GM23338 (cell line): Measurements from ENCODE around the gene MMRN2. TPM values are rescaled to one million over a fixed set of nuclear protein-coding genes. Genes with fewer than 3 reads are reported as not detected.

Experiments used
- ATAC-seq: fragments of 200-7000 bp; cut with Tn5 transposase; 3 replicates; pipeline ENCODE4 v1.9.1; 2020
- DNase-seq: peaks from one replicate; pipeline ENCODE4 v3.0.0-alpha.2; 2015; ENCODE audit warnings: low spot score
- H2AFZ ChIP-seq: fragments of 200-600 bp; sonication (generic); 2 replicates; pipeline ENCODE4 v1.8.0; 2016; ENCODE audit warnings: antibody characterized with exemption, mild to moderate bottlenecking, moderate library complexity
- H3F3A ChIP-seq: fragments of 200-600 bp; sonication (generic); replicated peaks from 2 replicates; pipeline ENCODE4 v1.8.0; 2017; ENCODE audit warnings: antibody characterized with exemption, mixed run types, low read depth
- H3K27ac ChIP-seq: fragments of 200-600 bp; sonication (generic); 2 replicates; pipeline ENCODE4 v1.6.1; 2016; ENCODE audit warnings: low read depth
- H3K27me3 ChIP-seq: fragments of 200-600 bp; sonication (generic); 2 replicates; pipeline ENCODE4 v1.8.0; 2016; ENCODE audit warnings: mild to moderate bottlenecking, mixed run types, moderate library complexity; ENCODE audit not compliant: insufficient read depth
- H3K36me3 ChIP-seq: fragments of 200-600 bp; sonication (generic); 2 replicates; pipeline ENCODE4 v1.8.0; 2016; ENCODE audit warnings: mild to moderate bottlenecking; ENCODE audit not compliant: insufficient read depth
- H3K4me1 ChIP-seq: fragments of 200-600 bp; sonication (generic); 2 replicates; pipeline ENCODE4 v1.8.0; 2016; ENCODE audit warnings: mild to moderate bottlenecking, moderate library complexity; ENCODE audit not compliant: insufficient read depth
- H3K4me2 ChIP-seq: fragments of 200-600 bp; sonication (generic); 2 replicates; pipeline ENCODE4 v1.7.1; 2017; ENCODE audit warnings: mixed run types
- H3K4me3 ChIP-seq: fragments of 200-600 bp; sonication (generic); 2 replicates; pipeline ENCODE4 v1.6.1; 2016; ENCODE audit warnings: mixed run types
- H3K79me2 ChIP-seq: fragments of 200-600 bp; sonication (generic); replicated peaks from 2 replicates; pipeline ENCODE4 v1.8.0; 2017; ENCODE audit warnings: mild to moderate bottlenecking; ENCODE audit not compliant: insufficient read depth
- H3K9me2 ChIP-seq: fragments of 200-600 bp; sonication (generic); 2 replicates; pipeline ENCODE4 v1.8.0; 2017; ENCODE audit not compliant: insufficient read depth
- H4K20me1 ChIP-seq: fragments of 200-600 bp; sonication (generic); replicated peaks from 2 replicates; pipeline ENCODE4 v1.8.0; 2017; ENCODE audit warnings: mild to moderate bottlenecking; ENCODE audit not compliant: insufficient read depth
- H3K27ac Mint-ChIP-seq: 2 replicates; pipeline ENCODE4 v1.8.0; 2020; ENCODE audit warnings: inconsistent platforms, mild to moderate bottlenecking, moderate library complexity, mixed read lengths
- H3K27me3 Mint-ChIP-seq: 3 replicates; pipeline ENCODE4 v1.8.0; 2022; ENCODE audit warnings: low read depth, mild to moderate bottlenecking, moderate library complexity, mixed read lengths, inconsistent platforms; ENCODE audit not compliant: insufficient read depth, poor library complexity
- H3K36me3 Mint-ChIP-seq: 3 replicates; pipeline ENCODE4 v1.8.0; 2021; ENCODE audit warnings: low read depth, mild to moderate bottlenecking, inconsistent platforms, moderate library complexity, mixed read lengths
- H3K4me1 Mint-ChIP-seq: 3 replicates; pipeline ENCODE4 v1.8.0; 2020; ENCODE audit warnings: mild to moderate bottlenecking, inconsistent platforms, mixed read lengths
- H3K4me3 Mint-ChIP-seq: 3 replicates; pipeline ENCODE4 v1.8.0; 2021; ENCODE audit warnings: moderate library complexity, mild to moderate bottlenecking, inconsistent platforms, mixed read lengths
- H3K9me3 Mint-ChIP-seq: 3 replicates; pipeline ENCODE4 v1.8.0; 2020; ENCODE audit warnings: moderate library complexity, mild to moderate bottlenecking, inconsistent platforms, mixed read lengths
- CREB1 ChIP-seq: fragments of 250-450 bp; sonication (Bioruptor Pico); IDR thresholded peaks from 2 replicates; pipeline ENCODE4 v1.5.0; 2020; ENCODE audit warnings: low read depth, mild to moderate bottlenecking, moderate library complexity
- CTCF ChIP-seq, 2 experiments: fragments of 200-600 bp in 1 of 2; sonication (generic) in 1 of 2; conservative IDR thresholded peaks; 2 replicates each; pipeline versions ENCODE4 v1.5.1 to v1.6.1; 2016 to 2017; ENCODE audit warnings: antibody characterized with exemption in 2 of 2, low read depth in 2 of 2, mild to moderate bottlenecking in 2 of 2, moderate library complexity in 1 of 2
- EZH2phosphoT487 ChIP-seq: fragments of 200-600 bp; sonication (generic); IDR thresholded peaks from one replicate; pipeline ENCODE4 v1.8.1; 2018; ENCODE audit warnings: antibody characterized with exemption; ENCODE audit not compliant: unreplicated experiment
- JUNB ChIP-seq: IDR thresholded peaks from one replicate; pipeline ENCODE4 v1.6.1; 2016; ENCODE audit warnings: antibody characterized with exemption; ENCODE audit not compliant: unreplicated experiment
- NANOG ChIP-seq: IDR thresholded peaks from 2 replicates; pipeline ENCODE4 v1.6.1; 2016; ENCODE audit warnings: antibody characterized with exemption, borderline replicate concordance
- POLR2AphosphoS5 ChIP-seq: IDR thresholded peaks from 2 replicates; pipeline ENCODE4 v1.6.1; 2016; ENCODE audit warnings: antibody characterized with exemption, low read depth
- REST ChIP-seq: IDR thresholded peaks from one replicate; pipeline ENCODE4 v1.6.1; 2018; ENCODE audit warnings: antibody characterized with exemption; ENCODE audit not compliant: unreplicated experiment
- STAT1 ChIP-seq: IDR thresholded peaks from one replicate; pipeline ENCODE4 v1.6.1; 2016; ENCODE audit warnings: antibody characterized with exemption; ENCODE audit not compliant: unreplicated experiment
- ZNF114 ChIP-seq: fragments of 250-450 bp; sonication (Bioruptor Pico); IDR thresholded peaks from 2 replicates; pipeline ENCODE4 v1.5.0; 2020; ENCODE audit warnings: mild to moderate bottlenecking, moderate library complexity
- ZNF331 ChIP-seq: fragments of 250-450 bp; sonication (Bioruptor Pico); IDR thresholded peaks from 2 replicates; pipeline ENCODE4 v1.5.0; 2020; ENCODE audit warnings: low read depth, mild to moderate bottlenecking, moderate library complexity
- polyA plus RNA-seq: library from polyadenylated mRNA; unstranded; fragments of >200 nt; fragmentation: Nextera tagmentation; extraction: Ambion mirVana; gene quantifications from 2 replicates; pipeline ENCODE4 v1.2.1, GENCODE V29; 2016
- total RNA-seq: library from RNA; depleted of rRNA; stranded (reverse); fragments of >200 nt; shearing (Covaris generic); gene quantifications from 2 replicates; pipeline ENCODE4 v1.2.3, GENCODE V29; 2014

Gene MMRN2
- total and polyA plus RNA-seq, 2 experiments from 2014 or later = 0.32 to 2.4 TPM

- H3K4me3 Mint-ChIP-seq = no peak overlapping the region
- no peaks in the 10 kb centered on the region for H4K20me1 ChIP-seq
- no peak overlapping the region for H3K27ac Mint-ChIP-seq
- peaks cover 4% of the 10 kb centered on the region; the same call in 2 of the 3 replicates for H3K36me3 Mint-ChIP-seq
- H3K4me1 ChIP-seq = peaks cover 9% of the 10 kb centered on the region; the same call in 1 of the 2 replicates
- ATAC-seq = no peak
- peaks cover 22% of the 10 kb centered on the region for H3K4me1 Mint-ChIP-seq
- no peaks in the 10 kb centered on the region; the same call in 1 of the 2 replicates for H3F3A ChIP-seq
- H3K27me3 Mint-ChIP-seq = peaks cover 26% of the 10 kb centered on the region
- H3K4me2 ChIP-seq = no peak overlapping the region
- no peaks in the 10 kb centered on the region for H3K9me2 ChIP-seq
- TF ChIP-seq CTCF (conservative IDR thresholded peaks at IDR 0.05; ENCODE audit: low read depth in 2 of 2) = no peak
- TF ChIP-seq JUNB = no peak
- no peak for TF ChIP-seq REST
- no peak for TF ChIP-seq STAT1
- peaks cover 27% of the 10 kb centered on the region for H3K27me3 ChIP-seq
- DNase-seq = no peak
- no peak overlapping the region for H3K4me3 ChIP-seq
- peaks cover 3% of the 10 kb centered on the region; the same call in 1 of the 3 replicates for H3K9me3 Mint-ChIP-seq
- no peaks in the 10 kb centered on the region for H3K79me2 ChIP-seq
- H3K27ac ChIP-seq = no peak overlapping the region
- no peak overlapping the region for H2AFZ ChIP-seq
- no peaks in the 10 kb centered on the region for H3K36me3 ChIP-seq
Measured at GRCh38 chr10:86976362-86977056, 19.1 kb upstream of the MMRN2 start.

GRCh38 chr10:86974484-86974883, 17.1 kb upstream of the MMRN2 start:
- H3K9me3 Mint-ChIP-seq = peaks cover 3% of the 10 kb centered on the region; the same call in 1 of the 3 replicates
- Histone ChIP-seq H3K79me2 (no peaks in the 10 kb centered on the region), H4K20me1 (no peaks in the 10 kb centered on the region), H3K36me3 (no peaks in the 10 kb centered on the region), H3K27ac (no peak overlapping the region), H3K4me2 (no peak overlapping the region), H3K4me3 (no peak overlapping the region), H3F3A (peaks cover 3% of the 10 kb centered on the region; the same call in 1 of the 2 replicates), H3K9me2 (no peaks in the 10 kb centered on the region), H3K4me1 (peaks cover 18% of the 10 kb centered on the region), H3K27me3 (peaks cover 47% of the 10 kb centered on the region), H2AFZ (no peak overlapping the region)
- H3K36me3 Mint-ChIP-seq = peaks cover 4% of the 10 kb centered on the region; the same call in 2 of the 3 replicates
- peaks cover 35% of the 10 kb centered on the region for H3K27me3 Mint-ChIP-seq
- peaks cover 26% of the 10 kb centered on the region for H3K4me1 Mint-ChIP-seq
- no peak for ATAC-seq
- no peak for DNase-seq
- no peak overlapping the region for H3K27ac Mint-ChIP-seq
- no peak overlapping the region for H3K4me3 Mint-ChIP-seq
- no peak for TF ChIP-seq ZNF331
- no peak for TF ChIP-seq POLR2AphosphoS5
- TF ChIP-seq REST = no peak
- TF ChIP-seq NANOG = no peak
- TF ChIP-seq CTCF (conservative IDR thresholded peaks at IDR 0.05; ENCODE audit: low read depth in 2 of 2) = no peak
- no peak for TF ChIP-seq JUNB
- no peak for TF ChIP-seq CREB1
- TF ChIP-seq ZNF114 (CRISPR knock-in tag) = no peak
- no peak for TF ChIP-seq STAT1
- TF ChIP-seq EZH2phosphoT487 = no peak
